ENCODE data around the gene TMEM115.
"Not testable (repeated sequence)": the region's sequence is repeated elsewhere in the genome, so short reads cannot be mapped to it uniquely, and the experiment has no call there.

TMEM115 gene

DNA sequence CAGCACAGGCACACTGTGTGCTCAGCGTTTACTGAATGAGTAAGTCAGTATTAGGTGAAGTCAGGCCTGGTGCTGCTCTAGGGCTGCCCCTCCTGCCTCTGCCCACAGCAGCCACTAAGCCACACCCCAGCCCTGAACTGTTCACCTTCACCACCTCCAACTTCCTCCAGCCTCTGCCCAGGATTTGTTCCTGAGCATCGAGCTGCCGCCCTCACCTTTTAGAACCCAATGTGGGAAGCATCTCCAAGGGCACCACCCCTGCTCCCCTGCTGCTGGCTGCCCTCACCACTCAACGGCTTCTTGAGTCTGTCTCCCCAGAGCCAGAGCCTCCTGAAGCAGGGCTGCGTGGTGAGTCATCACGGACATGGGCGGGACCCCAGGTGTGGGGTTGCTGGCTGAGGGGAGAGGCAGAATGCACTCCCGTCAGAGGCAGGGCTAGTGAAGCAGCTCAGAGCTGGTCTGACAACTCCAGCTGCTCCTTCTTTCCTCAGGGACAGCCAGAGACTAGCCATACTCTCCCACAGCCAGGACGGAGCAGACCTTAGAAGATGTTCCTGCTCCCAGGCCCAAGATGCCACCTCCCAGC lies 42.6 kb downstream of the TMEM115 start:
- DNase-seq (ENCODE audit: low spot score): no peak

- DNase-seq (ENCODE audit: low spot score): no peak
Measured at GRCh38 chr3:50314816-50315215, 44.5 kb downstream of the TMEM115 start.

- DNase-seq (ENCODE audit: low spot score): no peak
Measured at GRCh38 chr3:50314342-50314741, 45.0 kb downstream of the TMEM115 start.

GRCh38 chr3:50312041-50312440 lies 47.3 kb downstream of the TMEM115 start:
- not testable (repeated sequence) for DNase-seq (ENCODE audit: low spot score)
